HG03342 (cell line): ENCODE data around the gene AHNAK.

ENCODE experiments used
- ATAC-seq: cut with Tn5 transposase; IDR thresholded peaks from one replicate; pipeline ENCODE4 v1.9.1; 2021; ENCODE audit warnings: mild to moderate bottlenecking, moderate library complexity; ENCODE audit not compliant: unreplicated experiment

Gene AHNAK

GRCh38 chr11:62538470-62539237 is 8.0 kb downstream of the AHNAK start:
- no peak for ATAC-seq

- no peak for ATAC-seq
These were observed 10.2 kb downstream of the AHNAK start for GRCh38 chr11:62536301-62536957.

DNA sequence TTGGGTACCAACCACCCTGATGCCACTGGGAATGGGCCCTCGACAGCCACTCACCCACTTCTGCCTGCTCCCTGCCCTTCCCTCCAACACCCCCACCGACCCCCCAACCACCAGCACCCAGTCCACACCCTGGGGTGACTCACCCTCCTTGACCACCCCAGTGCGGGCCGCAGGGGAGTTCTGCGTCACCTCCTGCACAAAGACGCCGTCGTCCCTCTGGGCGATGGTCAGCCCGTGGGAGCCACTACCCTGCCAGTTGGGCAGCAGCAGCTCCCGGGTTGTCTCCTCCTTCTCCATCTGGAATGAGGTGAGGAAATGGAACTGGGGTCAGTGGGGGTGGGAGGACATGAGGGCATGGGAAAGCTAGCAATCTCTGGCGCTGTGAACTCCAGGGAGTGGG is 10.8 kb downstream of the AHNAK start:
- ATAC-seq = no peak

DNA sequence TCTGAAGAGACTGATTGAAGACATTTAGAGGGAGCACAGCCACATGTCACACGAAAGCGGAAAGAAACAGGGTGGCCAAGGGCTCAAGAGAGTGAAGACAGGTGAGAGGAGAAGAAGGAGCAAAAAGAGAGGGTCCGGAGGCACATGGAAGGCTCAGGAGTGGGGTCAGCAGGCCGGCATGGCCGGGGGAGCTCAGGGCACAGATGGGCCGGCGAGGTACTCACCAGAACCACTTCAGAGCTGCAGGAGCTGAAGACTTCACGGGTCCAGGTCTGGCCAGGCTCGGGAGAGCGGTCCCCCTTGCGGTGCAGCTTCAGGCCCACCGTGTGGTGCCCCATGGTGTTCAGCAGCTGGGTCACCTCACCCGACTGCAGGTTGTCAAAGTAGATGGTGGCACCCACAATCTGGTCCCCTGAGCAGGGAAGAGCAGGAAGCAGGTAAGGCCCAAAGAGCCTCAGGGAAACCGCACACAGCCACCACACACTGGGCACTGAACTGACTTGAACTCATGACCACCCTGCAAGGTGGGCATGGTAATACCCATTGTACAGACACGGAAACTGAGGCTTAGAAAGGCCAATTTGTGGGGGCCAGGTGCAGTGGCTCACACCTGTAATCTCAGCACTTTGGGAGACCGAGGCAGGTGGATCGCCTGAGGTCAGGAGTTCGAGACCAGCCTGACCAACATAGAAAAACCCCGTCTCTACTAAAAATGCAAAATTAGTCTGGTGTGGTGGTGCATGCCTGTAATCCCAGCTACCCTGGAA is 11.6 kb downstream of the AHNAK start:
- ATAC-seq = no peak

- ATAC-seq = no peak
These were observed 14.5 kb downstream of the AHNAK start for GRCh38 chr11:62532096-62532495.

DNA sequence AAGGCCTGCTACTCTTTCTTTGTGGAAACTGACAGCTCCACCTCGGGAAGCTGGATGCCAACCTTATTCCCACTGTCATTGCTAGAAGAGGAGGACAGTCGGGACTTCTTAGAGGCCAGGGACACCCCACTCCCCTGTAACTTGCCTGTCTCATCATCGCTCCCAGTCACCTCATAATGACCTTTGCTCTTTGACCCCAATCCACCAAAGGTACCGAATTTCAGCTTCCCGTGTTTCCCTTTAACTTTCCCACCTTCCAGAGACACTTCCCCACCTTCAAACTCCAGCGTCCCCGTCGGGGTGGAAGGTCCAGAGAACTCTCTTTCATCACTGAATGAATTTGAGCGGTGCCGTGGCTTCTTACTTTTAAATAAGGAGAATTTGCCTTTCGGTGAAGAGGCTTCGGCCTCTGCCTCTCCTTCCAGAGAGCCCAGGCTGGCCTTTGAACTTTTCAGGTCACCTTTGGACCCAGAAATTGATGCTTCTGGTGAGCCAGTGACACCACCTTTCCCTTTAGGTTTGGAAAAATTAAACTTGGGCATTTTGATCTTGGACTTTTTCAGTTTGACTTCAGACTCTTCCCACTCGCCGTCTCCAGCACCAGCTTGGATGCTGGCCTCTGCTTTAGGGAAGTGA is 29.8 kb downstream of the AHNAK start:
- no peak for ATAC-seq

DNA sequence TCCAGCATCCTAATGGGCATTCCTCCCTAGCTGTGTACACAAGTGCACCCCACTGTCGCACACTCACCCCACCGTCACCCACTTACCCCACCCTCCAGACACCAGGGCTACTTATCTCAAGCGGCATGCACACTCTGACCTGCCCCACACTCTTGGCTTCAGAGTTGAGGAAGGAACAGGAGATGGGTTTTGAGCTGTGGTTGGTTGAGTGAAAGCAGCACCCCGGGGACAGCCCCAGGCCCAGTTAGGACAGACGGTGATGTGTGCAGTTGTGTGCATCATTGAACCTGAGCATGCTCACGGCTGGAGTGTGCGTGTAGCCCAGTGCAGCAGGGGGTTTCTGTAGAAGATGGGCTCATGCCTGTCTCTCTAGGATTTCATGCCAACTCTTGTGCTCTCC is 32.5 kb downstream of the AHNAK start:
- ATAC-seq = no peak

GRCh38 chr11:62513626-62514025 is 33.0 kb downstream of the AHNAK start:
- no peak for ATAC-seq

DNA sequence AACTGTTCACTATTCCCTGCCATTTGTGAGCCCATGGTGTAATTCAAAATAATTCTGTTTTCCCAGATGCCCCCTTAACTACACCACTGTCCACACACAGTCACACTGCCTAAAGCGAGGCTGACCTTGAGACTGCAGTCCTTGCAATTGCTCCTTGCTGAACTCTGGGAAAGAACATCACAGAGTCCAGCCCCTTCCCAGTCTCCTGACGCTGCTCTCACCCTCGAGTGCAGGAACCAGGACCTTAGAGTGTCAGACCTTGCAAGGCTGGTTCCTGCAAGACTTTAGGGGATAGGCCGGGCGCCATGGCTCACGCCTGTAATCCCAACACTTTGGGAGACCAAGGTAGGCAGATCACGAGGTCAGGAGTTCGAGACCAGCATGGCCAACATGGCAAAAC is 33.6 kb downstream of the AHNAK start:
- no peak for ATAC-seq

GRCh38 chr11:62508336-62509058 is 38.1 kb downstream of the AHNAK start:
- no peak for ATAC-seq

GRCh38 chr11:62507125-62507422 is 39.5 kb downstream of the AHNAK start:
- no peak for ATAC-seq

- ATAC-seq = no peak
These were observed 40.0 kb downstream of the AHNAK start for GRCh38 chr11:62506413-62507124.

DNA sequence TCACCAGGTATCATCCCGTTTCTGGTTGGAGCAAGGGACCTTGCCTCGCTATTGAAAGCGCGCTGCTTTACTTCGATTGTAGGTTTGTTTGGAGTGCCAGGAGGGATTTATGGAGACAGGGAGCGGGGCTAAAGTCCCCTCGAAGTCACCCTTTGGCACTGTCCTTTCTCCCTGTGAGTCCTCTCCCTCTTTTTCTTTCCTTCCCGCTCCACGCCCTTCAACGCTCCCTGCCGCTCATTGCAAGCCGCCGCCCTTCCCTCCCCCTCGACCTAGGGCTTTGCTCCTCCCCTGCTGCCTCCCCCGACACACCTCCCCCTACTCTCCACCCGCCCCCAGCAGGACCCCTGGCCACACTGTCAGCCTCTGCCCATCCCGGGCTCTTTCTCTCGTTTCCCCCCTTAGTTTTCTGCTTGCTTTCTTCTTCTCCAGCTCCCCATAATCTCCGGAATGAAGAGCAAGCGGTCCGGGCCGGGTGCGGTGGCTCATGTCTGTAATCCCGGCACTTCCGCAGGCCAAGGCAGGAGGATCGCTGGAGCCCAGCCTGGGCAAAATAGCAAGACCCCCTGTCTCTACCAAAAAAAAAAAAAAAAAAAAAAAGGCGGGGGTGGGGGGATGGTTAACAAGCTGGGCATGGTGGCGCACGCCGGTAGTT is 41.0 kb downstream of the AHNAK start:
- no peak for ATAC-seq

- no peak for ATAC-seq
These were observed 41.6 kb downstream of the AHNAK start for GRCh38 chr11:62505059-62505439.

DNA sequence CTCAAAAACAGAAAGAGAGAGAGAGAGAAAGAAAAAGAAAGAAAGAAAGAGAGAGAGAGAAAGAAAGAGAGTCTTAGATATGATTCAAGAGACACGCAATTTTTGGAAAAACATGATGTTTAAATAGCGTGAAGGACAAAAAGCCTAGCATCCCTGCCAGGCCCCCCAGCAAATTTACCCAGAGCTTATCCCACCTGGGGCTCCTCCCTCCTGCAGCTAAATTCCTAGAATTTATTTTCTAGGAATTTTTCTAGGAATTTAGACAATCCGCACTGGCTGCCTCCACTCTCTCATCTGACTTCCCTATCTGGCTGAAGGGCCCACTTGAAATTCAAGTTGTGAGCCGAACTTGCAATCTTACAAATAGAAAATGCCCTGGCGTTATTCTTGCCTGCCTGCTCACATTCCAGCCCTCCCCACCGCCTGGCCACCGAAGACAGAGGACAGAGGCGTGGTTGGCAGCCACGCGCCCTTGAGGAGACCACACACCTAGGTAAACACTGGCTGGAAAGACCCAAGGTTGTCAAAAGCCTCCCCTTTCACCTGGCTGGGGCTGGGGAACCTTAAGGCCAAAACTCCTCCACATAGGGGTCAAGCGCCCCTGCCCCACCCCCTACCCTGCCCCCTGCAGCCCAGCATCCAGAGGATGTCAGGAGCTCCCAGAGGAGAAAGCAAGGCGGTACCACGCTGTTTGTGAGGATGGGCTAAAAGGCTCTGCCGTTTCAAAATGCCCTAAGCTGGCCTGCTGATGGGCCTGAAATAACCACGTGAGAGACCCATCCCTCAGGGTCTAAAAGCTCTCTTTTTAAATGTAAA is 42.2 kb downstream of the AHNAK start:
- ATAC-seq = no peak

DNA sequence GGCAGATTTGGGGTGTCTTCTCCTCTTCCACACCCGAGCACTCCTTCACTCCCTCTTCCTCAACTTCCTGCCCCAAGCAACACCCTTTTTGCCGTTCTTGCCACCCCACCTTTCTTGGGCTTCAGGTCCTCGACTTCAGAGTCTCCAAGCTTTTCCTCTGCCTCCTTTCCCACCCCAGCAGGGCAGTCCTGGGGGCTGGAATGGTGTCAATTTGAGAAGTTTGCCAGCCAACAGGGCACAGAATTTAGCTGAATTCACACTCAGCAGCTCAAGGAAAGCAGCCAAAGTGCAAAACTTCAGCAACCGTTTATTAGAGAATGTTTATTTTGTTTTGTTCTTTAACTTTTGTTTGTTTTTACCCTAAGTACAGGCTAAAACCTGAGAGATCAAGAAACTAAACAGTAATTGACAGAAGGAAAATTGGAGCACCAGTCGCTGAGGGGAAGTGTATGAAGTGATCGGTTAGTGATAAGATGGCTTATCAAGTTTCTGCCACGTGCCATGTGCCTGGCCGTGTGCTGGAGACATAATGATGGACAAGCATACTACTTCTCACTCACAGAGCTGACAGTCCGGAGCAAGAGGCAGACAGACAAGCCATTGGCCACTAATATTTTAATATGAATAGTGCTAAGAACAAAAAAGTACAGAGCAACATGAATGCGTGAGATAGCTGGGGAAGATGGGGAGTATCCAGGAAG is 44.4 kb downstream of the AHNAK start:
- no peak for ATAC-seq

GRCh38 chr11:62501432-62501891 is 45.1 kb downstream of the AHNAK start:
- ATAC-seq = no peak

DNA sequence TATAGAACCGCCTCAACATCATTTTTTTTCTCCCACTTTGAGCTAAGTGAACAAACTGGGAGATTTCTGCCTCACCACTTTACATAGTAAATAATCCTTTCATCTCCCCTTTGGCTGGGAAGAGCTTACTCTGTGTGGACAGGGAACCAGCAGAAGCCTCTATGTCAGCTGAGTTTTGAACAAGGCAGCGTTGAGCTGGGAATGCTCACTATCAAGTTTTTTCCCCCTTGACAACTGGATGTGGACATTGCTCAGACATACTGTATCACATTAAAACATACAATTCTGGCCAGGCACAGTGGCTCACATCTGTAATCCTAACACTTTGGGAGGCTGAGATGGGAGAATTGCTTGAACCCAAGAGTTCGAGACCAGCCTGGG is 46.0 kb downstream of the AHNAK start:
- no peak for ATAC-seq
